Measurements from ENCODE around the gene CPSF4L. TPM values are rescaled to one million over a fixed set of nuclear protein-coding genes. Genes with fewer than 3 reads are reported as not detected.

Gene CPSF4L
- total RNA-seq, 1 experiment from 2014 or later: not detected

DNA sequence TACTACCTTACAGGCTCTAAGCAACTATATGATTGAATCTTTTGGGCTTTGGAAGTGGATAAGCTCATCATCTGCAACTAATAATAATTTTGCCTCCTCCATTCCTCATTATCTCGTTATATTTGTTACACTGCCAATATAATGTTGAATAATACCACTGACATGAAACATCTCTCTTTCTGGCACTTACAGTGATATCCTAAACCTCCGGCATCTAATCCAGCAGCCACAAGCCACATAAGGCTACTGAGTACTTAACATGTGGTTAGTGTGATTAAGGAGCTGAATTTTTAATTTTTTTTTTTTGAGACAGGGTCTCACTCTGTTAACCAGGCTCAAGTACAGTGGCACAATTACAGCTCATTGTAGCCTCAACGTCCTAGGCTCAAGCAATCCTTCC is 40.5 kb upstream of the CPSF4L start:
- Mint-ChIP-seq H3K27ac (ENCODE audit: unreplicated experiment) (no peak overlapping the region), H3K4me1 (ENCODE audit: low read depth, unreplicated experiment) (peaks cover 17% of the 10 kb centered on the region), H3K9me3 (ENCODE audit: unreplicated experiment) (no peaks in the 10 kb centered on the region), H3K36me3 (ENCODE audit: insufficient read depth, unreplicated experiment) (peaks cover 17% of the 10 kb centered on the region), H3K27me3 (ENCODE audit: insufficient read depth, unreplicated experiment) (no peaks in the 10 kb centered on the region), H3K4me3 (ENCODE audit: unreplicated experiment) (no peak overlapping the region)
- H3K27me3 ChIP-seq (replicated peaks; ENCODE audit: control insufficient read depth, insufficient read depth, low read length): no peaks in the 10 kb centered on the region
- ChIA-PET CTCF (no interaction called here), POLR2A (interaction anchor here (0.5 kb wide), 1 partner anchor 1550 kb away, joined by 3 read pairs; no protein-coding TSS in a partner anchor)
- intact Hi-C loops (cut with micrococcal nuclease; ENCODE audit: unreplicated experiment): no loop called here
- H3K4me3 ChIP-seq (ENCODE audit: low read depth, low read length): no peak overlapping the region
- H3K36me3 ChIP-seq (ENCODE audit: control insufficient read depth, insufficient read depth, low read length): peaks cover 3% of the 10 kb centered on the region; the same call in 1 of the 2 replicates
- H3K4me1 ChIP-seq: peaks cover 19% of the 10 kb centered on the region
- BruUV-seq (replicated peaks): no TSS peak
- DNase-seq: no peak
- no peaks in the 10 kb centered on the region for H3K9me3 ChIP-seq
- TF ChIP-seq, protein P1, sequence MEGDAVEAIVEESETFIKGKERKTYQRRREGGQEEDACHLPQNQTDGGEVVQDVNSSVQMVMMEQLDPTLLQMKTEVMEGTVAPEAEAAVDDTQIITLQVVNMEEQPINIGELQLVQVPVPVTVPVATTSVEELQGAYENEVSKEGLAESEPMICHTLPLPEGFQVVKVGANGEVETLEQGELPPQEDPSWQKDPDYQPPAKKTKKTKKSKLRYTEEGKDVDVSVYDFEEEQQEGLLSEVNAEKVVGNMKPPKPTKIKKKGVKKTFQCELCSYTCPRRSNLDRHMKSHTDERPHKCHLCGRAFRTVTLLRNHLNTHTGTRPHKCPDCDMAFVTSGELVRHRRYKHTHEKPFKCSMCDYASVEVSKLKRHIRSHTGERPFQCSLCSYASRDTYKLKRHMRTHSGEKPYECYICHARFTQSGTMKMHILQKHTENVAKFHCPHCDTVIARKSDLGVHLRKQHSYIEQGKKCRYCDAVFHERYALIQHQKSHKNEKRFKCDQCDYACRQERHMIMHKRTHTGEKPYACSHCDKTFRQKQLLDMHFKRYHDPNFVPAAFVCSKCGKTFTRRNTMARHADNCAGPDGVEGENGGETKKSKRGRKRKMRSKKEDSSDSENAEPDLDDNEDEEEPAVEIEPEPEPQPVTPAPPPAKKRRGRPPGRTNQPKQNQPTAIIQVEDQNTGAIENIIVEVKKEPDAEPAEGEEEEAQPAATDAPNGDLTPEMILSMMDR (IDR thresholded peaks at IDR 0.05; ENCODE audit: insufficient read depth in 1 of 2, low read depth in 1 of 2, low read length in 1 of 2, severe bottlenecking in 1 of 2, unreplicated experiment in 1 of 2): no peak

DNA sequence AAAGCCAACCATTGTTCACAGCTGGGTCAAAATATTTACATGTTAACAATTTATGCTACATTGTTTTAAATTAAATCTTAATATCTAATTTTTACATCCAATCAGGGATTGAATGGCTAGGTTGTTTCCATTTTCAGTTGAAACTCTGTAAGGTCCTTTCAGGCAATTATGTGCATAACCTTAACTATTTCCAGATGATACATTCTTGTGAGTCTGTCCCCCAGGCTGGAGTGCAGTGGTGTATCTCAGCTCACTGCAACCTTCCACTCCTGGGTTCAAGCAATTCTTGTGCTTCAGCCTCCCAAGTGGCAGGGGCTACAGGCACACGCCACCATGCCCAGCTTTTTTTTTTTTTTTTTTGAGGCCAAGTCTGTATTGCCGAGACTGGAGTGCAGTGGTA is 39.7 kb upstream of the CPSF4L start:
- DNase-seq: no peak
- H3K4me1 ChIP-seq: peaks cover 19% of the 10 kb centered on the region
- Mint-ChIP-seq H3K27me3 (ENCODE audit: insufficient read depth, unreplicated experiment) (no peaks in the 10 kb centered on the region), H3K27ac (ENCODE audit: unreplicated experiment) (no peak overlapping the region), H3K4me1 (ENCODE audit: low read depth, unreplicated experiment) (peaks cover 17% of the 10 kb centered on the region), H3K36me3 (ENCODE audit: insufficient read depth, unreplicated experiment) (peaks cover 20% of the 10 kb centered on the region), H3K9me3 (ENCODE audit: unreplicated experiment) (no peaks in the 10 kb centered on the region), H3K4me3 (ENCODE audit: unreplicated experiment) (no peak overlapping the region)
- H3K9me3 ChIP-seq: no peaks in the 10 kb centered on the region
- intact Hi-C loops (cut with micrococcal nuclease; ENCODE audit: unreplicated experiment): no loop called here
- CTCF ChIA-PET: no interaction called here
- no peaks in the 10 kb centered on the region for H3K27me3 ChIP-seq (replicated peaks; ENCODE audit: control insufficient read depth, insufficient read depth, low read length)
- H3K4me3 ChIP-seq (ENCODE audit: low read depth, low read length): no peak overlapping the region
- no TSS peak for BruUV-seq (replicated peaks)
- H3K36me3 ChIP-seq (ENCODE audit: control insufficient read depth, insufficient read depth, low read length): no peaks in the 10 kb centered on the region
- POLR2A ChIA-PET: no interaction called here
- TF ChIP-seq, protein P1 (IDR thresholded peaks at IDR 0.05; ENCODE audit: insufficient read depth in 1 of 2, low read depth in 1 of 2, low read length in 1 of 2, severe bottlenecking in 1 of 2, unreplicated experiment in 1 of 2): no peak

DNA sequence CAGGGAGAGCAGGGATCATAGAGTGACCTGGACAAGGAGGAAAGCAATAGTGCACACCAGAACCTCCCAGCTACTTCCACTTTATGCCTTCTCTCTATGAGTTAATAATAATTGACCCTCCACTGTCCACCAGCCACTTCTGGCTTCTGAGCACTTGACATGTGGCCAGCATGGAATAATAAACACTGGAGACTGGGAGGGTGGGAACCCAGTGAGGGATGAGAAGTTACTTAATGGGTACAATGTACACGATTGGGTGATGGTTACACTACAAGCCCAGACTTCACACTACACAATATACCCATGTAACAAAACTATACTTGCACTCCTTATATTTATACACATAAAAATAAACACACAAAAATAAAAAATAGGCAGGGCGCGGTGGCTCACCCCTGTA is 38.7 kb upstream of the CPSF4L start:
- intact Hi-C loops (cut with micrococcal nuclease; ENCODE audit: unreplicated experiment): no loop called here
- Mint-ChIP-seq H3K36me3 (ENCODE audit: insufficient read depth, unreplicated experiment) (peaks cover 23% of the 10 kb centered on the region), H3K9me3 (ENCODE audit: unreplicated experiment) (no peaks in the 10 kb centered on the region), H3K27ac (ENCODE audit: unreplicated experiment) (no peak overlapping the region), H3K4me3 (ENCODE audit: unreplicated experiment) (no peak overlapping the region), H3K4me1 (ENCODE audit: low read depth, unreplicated experiment) (peaks cover 17% of the 10 kb centered on the region), H3K27me3 (ENCODE audit: insufficient read depth, unreplicated experiment) (no peaks in the 10 kb centered on the region)
- no peaks in the 10 kb centered on the region for H3K36me3 ChIP-seq (ENCODE audit: control insufficient read depth, insufficient read depth, low read length)
- BruUV-seq (replicated peaks): no TSS peak
- no peaks in the 10 kb centered on the region for H3K27me3 ChIP-seq (replicated peaks; ENCODE audit: control insufficient read depth, insufficient read depth, low read length)
- DNase-seq: no peak
- H3K9me3 ChIP-seq: no peaks in the 10 kb centered on the region
- TF ChIP-seq, protein P1 (IDR thresholded peaks at IDR 0.05; ENCODE audit: insufficient read depth in 1 of 2, low read depth in 1 of 2, low read length in 1 of 2, severe bottlenecking in 1 of 2, unreplicated experiment in 1 of 2): no peak
- H3K4me1 ChIP-seq: peaks cover 18% of the 10 kb centered on the region
- no peak overlapping the region for H3K4me3 ChIP-seq (ENCODE audit: low read depth, low read length)
- POLR2A ChIA-PET: no interaction called here
- CTCF ChIA-PET: no interaction called here

Data from Caco-2 (cell line).